OCI-LY7 (cell line): ENCODE data around the gene ENOX2. TPM values are rescaled to one million over a fixed set of nuclear protein-coding genes. Genes with fewer than 3 reads are reported as not detected.

ENCODE experiments used
- BruUV-seq: library from RNA; stranded (reverse); fragments of 400-500 nt; replicated peaks from 2 replicates; lab custom pipeline; 2021; lab: Mats Ljungman, UMichigan
- CTCF ChIA-PET: fragments of 300-600 bp; sonication (Branson Sonifier 250); formaldehyde crosslinking; loops from one replicate; lab custom pipeline; 2022; ENCODE audit warnings: antibody characterized with exemption; ENCODE audit not compliant: unreplicated experiment; lab: Charles Lee
- POLR2A ChIA-PET: fragments of 300-600 bp; sonication (Branson Sonifier 250); formaldehyde crosslinking; loops from one replicate; lab custom pipeline; 2022; ENCODE audit warnings: antibody characterized with exemption; lab: Charles Lee
- DNase-seq: peaks from one replicate; pipeline ENCODE4 v3.0.0-alpha.2; 2015; ENCODE audit warnings: low spot score
- H2AFZ ChIP-seq: fragments of 200-600 bp; sonication (generic), shearing (Covaris generic); 2 replicates; pipeline ENCODE4 v1.6.1; 2014; ENCODE audit warnings: mild to moderate bottlenecking, antibody characterized with exemption, low read length, moderate library complexity
- H3K27ac ChIP-seq: fragments of 200-600 bp; sonication (generic); 2 replicates; pipeline ENCODE4 v1.5.1; 2014; ENCODE audit warnings: mixed run types, low read depth, mild to moderate bottlenecking, moderate library complexity, low read length, inconsistent platforms; ENCODE audit not compliant: poor library complexity, severe bottlenecking
- H3K36me3 ChIP-seq: fragments of 200-600 bp; sonication (generic); 2 replicates; pipeline ENCODE4 v1.6.1; 2014; ENCODE audit warnings: mild to moderate bottlenecking, antibody characterized with exemption, low read length, moderate library complexity, mixed read lengths; ENCODE audit not compliant: insufficient read depth
- H3K4me1 ChIP-seq: fragments of 200-600 bp; sonication (generic); 2 replicates; pipeline ENCODE4 v1.5.1; 2014; ENCODE audit warnings: mild to moderate bottlenecking, low read length; ENCODE audit not compliant: insufficient read depth, poor library complexity, severe bottlenecking
- H3K4me2 ChIP-seq: fragments of 200-600 bp; sonication (generic); 2 replicates; pipeline ENCODE4 v1.6.1; 2014; ENCODE audit warnings: mild to moderate bottlenecking, low read length
- H3K4me3 ChIP-seq: fragments of 200-600 bp; sonication (generic); 2 replicates; pipeline ENCODE4 v1.5.1; 2014; ENCODE audit warnings: mild to moderate bottlenecking, low read depth, low read length; ENCODE audit not compliant: poor library complexity, severe bottlenecking
- H3K79me2 ChIP-seq: fragments of 200-600 bp; sonication (generic); 2 replicates; pipeline ENCODE4 v1.6.1; 2016; ENCODE audit warnings: low read depth, mild to moderate bottlenecking, low read length, moderate library complexity, mixed read lengths; ENCODE audit not compliant: insufficient read depth
- H3K9me2 ChIP-seq: fragments of 200-600 bp; sonication (generic); 2 replicates; pipeline ENCODE4 v1.6.1; 2016; ENCODE audit warnings: mild to moderate bottlenecking, low read length, mixed read lengths; ENCODE audit not compliant: insufficient read depth
- H3K9me3 ChIP-seq: fragments of 200-600 bp; sonication (generic); 2 replicates; pipeline ENCODE4 v1.6.1; 2014; ENCODE audit warnings: mild to moderate bottlenecking, mixed run types, low read length, mixed read lengths
- H4K20me1 ChIP-seq: fragments of 200-600 bp; sonication (generic); 2 replicates; pipeline ENCODE4 v1.6.1; 2014; ENCODE audit warnings: mild to moderate bottlenecking, antibody characterized with exemption, low read length, moderate library complexity, mixed read lengths; ENCODE audit not compliant: insufficient read depth
- EZH2phosphoT487 ChIP-seq: fragments of 200-600 bp; sonication (generic); IDR thresholded peaks from 2 replicates; pipeline ENCODE4 v1.6.1; 2018; ENCODE audit warnings: low read depth, borderline replicate concordance, mild to moderate bottlenecking, mixed run types, antibody characterized with exemption, low read length, moderate library complexity, mixed read lengths
- intact Hi-C: fragments of 100-400 bp; cut with micrococcal nuclease; formaldehyde crosslinking; loops from one replicate; pipeline ENCODE4 v1.10.0; 2022; ENCODE audit not compliant: unreplicated experiment
- total RNA-seq, 2 experiments: library from RNA; depleted of rRNA in 1 of 2; stranded (reverse); fragments of >200 nt in 1 of 2; shearing (Covaris generic) in 1 of 2; gene quantifications; 2 replicates each; pipeline ENCODE4 v1.2.3, GENCODE V29; 2014 to 2022
- TF ChIP-seq, protein P1 (sequence below): fragments of 200-600 bp; sonication (generic); conservative IDR thresholded peaks from 2 replicates; pipeline ENCODE4 v1.5.1; 2014; ENCODE audit warnings: mild to moderate bottlenecking, antibody characterized with exemption, low read length, moderate library complexity, mixed read lengths

Gene ENOX2
- total RNA-seq, 2 experiments from 2014 or later, result 5.0 to 11.9 TPM

DNA sequence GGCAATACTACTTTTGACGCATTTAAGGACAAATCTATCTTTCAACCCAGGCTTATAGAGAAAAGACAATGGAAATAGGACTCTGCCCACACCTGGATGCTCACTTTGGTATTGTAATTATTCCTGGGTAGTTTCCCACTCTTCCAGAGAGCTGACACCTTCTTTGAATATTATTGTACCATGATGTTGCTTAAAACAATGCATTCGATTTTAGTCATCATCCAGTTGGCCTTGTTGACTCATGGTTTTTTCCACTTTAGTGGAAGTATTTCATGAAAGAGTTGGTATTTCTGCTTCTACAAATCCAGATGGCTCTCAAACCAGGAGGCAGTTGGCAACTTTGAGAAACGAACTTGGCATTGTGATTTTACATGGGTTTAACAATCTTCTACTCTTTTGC lies 124.2 kb downstream of the ENOX2 start:
- H3K9me2 ChIP-seq, result no peaks in the 10 kb centered on the region
- no peak overlapping the region for H2AFZ ChIP-seq
- no peaks in the 10 kb centered on the region for H3K79me2 ChIP-seq
- H3K27ac ChIP-seq, result no peak overlapping the region
- H3K4me2 ChIP-seq, result no peak overlapping the region
- intact Hi-C loops, result no loop called here
- CTCF ChIA-PET, result no interaction called here
- DNase-seq, result no peak
- no peak for TF ChIP-seq EZH2phosphoT487
- TF ChIP-seq, protein P1, sequence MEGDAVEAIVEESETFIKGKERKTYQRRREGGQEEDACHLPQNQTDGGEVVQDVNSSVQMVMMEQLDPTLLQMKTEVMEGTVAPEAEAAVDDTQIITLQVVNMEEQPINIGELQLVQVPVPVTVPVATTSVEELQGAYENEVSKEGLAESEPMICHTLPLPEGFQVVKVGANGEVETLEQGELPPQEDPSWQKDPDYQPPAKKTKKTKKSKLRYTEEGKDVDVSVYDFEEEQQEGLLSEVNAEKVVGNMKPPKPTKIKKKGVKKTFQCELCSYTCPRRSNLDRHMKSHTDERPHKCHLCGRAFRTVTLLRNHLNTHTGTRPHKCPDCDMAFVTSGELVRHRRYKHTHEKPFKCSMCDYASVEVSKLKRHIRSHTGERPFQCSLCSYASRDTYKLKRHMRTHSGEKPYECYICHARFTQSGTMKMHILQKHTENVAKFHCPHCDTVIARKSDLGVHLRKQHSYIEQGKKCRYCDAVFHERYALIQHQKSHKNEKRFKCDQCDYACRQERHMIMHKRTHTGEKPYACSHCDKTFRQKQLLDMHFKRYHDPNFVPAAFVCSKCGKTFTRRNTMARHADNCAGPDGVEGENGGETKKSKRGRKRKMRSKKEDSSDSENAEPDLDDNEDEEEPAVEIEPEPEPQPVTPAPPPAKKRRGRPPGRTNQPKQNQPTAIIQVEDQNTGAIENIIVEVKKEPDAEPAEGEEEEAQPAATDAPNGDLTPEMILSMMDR, result no peak
- H3K4me1 ChIP-seq, result no peaks in the 10 kb centered on the region
- no peaks in the 10 kb centered on the region for H3K9me3 ChIP-seq
- no peaks in the 10 kb centered on the region for H3K36me3 ChIP-seq
- no peaks in the 10 kb centered on the region for H4K20me1 ChIP-seq
- POLR2A ChIA-PET, result no interaction called here
- BruUV-seq, result no TSS peak
- H3K4me3 ChIP-seq, result no peak overlapping the region

DNA sequence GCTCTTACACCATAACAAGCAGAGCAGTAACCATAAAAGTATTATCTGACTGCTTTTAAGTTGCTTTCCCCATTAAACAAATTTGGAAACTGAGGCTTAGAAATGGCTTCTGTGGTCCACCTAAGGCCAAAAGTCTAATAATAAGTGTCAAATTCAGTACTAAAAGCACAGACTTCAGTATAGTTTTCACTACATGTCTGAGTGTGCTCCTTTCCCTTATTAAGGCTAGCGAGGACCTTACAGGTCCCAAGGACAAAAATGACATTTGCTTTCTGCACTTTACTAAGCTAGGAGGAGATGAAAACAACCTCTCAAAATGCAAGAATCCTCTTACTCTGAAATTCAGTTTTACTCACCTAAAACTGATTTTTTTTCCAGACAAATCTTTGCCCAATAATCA lies 127.2 kb downstream of the ENOX2 start:
- ChIA-PET POLR2A (no interaction called here), CTCF (no interaction called here)
- H3K36me3 ChIP-seq, result no peaks in the 10 kb centered on the region
- no peaks in the 10 kb centered on the region for H4K20me1 ChIP-seq
- no peak overlapping the region for H3K4me3 ChIP-seq
- no peak for TF ChIP-seq EZH2phosphoT487
- TF ChIP-seq, protein P1, result no peak
- H3K4me2 ChIP-seq, result no peak overlapping the region
- no peak overlapping the region for H3K27ac ChIP-seq
- no TSS peak for BruUV-seq
- H3K79me2 ChIP-seq, result no peaks in the 10 kb centered on the region
- DNase-seq, result no peak
- H3K4me1 ChIP-seq, result no peaks in the 10 kb centered on the region
- intact Hi-C loops, result no loop called here
- H3K9me3 ChIP-seq, result no peaks in the 10 kb centered on the region
- no peaks in the 10 kb centered on the region for H3K9me2 ChIP-seq
- no peak overlapping the region for H2AFZ ChIP-seq

DNA sequence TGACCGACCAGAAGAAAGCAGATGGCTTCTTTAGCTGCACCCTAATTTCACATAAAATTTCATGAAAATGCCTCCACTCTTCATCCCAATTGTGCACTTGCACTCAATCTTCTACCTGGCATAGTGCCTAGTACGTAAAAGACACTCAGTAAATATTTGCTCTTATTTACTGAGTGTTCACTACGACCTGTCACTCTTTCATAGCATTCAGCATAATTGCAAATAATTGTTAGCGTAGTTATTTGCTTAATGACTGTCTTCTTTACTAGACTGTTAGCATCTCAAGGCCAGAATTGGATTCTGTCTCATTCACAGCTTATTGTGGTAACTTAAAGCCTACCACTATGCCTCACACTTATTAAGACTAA lies 130.2 kb downstream of the ENOX2 start:
- DNase-seq, result no peak
- Histone ChIP-seq H2AFZ (no peak overlapping the region), H4K20me1 (no peaks in the 10 kb centered on the region), H3K4me2 (no peak overlapping the region), H3K9me2 (no peaks in the 10 kb centered on the region), H3K4me3 (no peak overlapping the region), H3K9me3 (no peaks in the 10 kb centered on the region), H3K36me3 (no peaks in the 10 kb centered on the region), H3K4me1 (no peaks in the 10 kb centered on the region), H3K27ac (no peak overlapping the region), H3K79me2 (no peaks in the 10 kb centered on the region)
- TF ChIP-seq EZH2phosphoT487, result no peak
- TF ChIP-seq, protein P1, result no peak
- ChIA-PET POLR2A (no interaction called here), CTCF (no interaction called here)
- no TSS peak for BruUV-seq
- intact Hi-C loops, result no loop called here
